NCI-H1417 (cell line): ENCODE measurements around the gene TFEB.

ENCODE experiments used
- DNase-seq, 3 experiments: peaks; one replicate each; lab custom pipeline; 2025; lab: John Stamatoyannopoulos, UW

The TFEB gene

GRCh38 chr6:41691426-41692079 is 43.9 kb downstream of the TFEB start:
- no peak for DNase-seq

GRCh38 chr6:41690541-41691330 is 44.7 kb downstream of the TFEB start:
- DNase-seq: no peak

GRCh38 chr6:41689171-41690008 is 46.0 kb downstream of the TFEB start:
- DNase-seq: no peak

- no peak for DNase-seq
Observed at GRCh38 chr6:41688256-41688965, 47.0 kb downstream of the TFEB start.

GRCh38 chr6:41687501-41688175 is 47.8 kb downstream of the TFEB start:
- DNase-seq: no peak

GRCh38 chr6:41685641-41686380 is 49.6 kb downstream of the TFEB start:
- no peak for DNase-seq

GRCh38 chr6:41684311-41685180 is 50.9 kb downstream of the TFEB start:
- DNase-seq: no peak

GRCh38 chr6:41683523-41684310 is 51.7 kb downstream of the TFEB start:
- DNase-seq: peak; percentile 34 to 64 (median 49)

- no peak for DNase-seq
Observed at GRCh38 chr6:41683273-41683522, 52.2 kb downstream of the TFEB start.

- DNase-seq: peak in 1 of 3 experiments; percentile 13
Observed at GRCh38 chr6:41682497-41683272, 52.7 kb downstream of the TFEB start.

GRCh38 chr6:41682056-41682477 is 53.3 kb downstream of the TFEB start:
- peak; percentile 69 to 89 (median 71) for DNase-seq

GRCh38 chr6:41680182-41680965 is 55.0 kb downstream of the TFEB start:
- no peak for DNase-seq

GRCh38 chr6:41679696-41680095 is 55.7 kb downstream of the TFEB start:
- DNase-seq: no peak

- DNase-seq: peak in 1 of 3 experiments; percentile 17
Observed at GRCh38 chr6:41678511-41679084, 56.8 kb downstream of the TFEB start.

GRCh38 chr6:41677124-41677921 is 58.1 kb downstream of the TFEB start:
- DNase-seq: peak in 2 of 3 experiments; percentile 77 to 92

- DNase-seq: peak in 1 of 3 experiments; percentile 41
Observed at GRCh38 chr6:41676431-41676830, 59.0 kb downstream of the TFEB start.
